Measurements from ENCODE around the gene ERP29. TPM values are rescaled to one million over a fixed set of nuclear protein-coding genes. Genes with fewer than 3 reads are reported as not detected.

ERP29 gene
- total and polyA plus RNA-seq, 2 of the 13 experiments (the other 11 are each of a cell fraction or from before 2014, with no cell fraction given) = 111 to 147 TPM

DNA sequence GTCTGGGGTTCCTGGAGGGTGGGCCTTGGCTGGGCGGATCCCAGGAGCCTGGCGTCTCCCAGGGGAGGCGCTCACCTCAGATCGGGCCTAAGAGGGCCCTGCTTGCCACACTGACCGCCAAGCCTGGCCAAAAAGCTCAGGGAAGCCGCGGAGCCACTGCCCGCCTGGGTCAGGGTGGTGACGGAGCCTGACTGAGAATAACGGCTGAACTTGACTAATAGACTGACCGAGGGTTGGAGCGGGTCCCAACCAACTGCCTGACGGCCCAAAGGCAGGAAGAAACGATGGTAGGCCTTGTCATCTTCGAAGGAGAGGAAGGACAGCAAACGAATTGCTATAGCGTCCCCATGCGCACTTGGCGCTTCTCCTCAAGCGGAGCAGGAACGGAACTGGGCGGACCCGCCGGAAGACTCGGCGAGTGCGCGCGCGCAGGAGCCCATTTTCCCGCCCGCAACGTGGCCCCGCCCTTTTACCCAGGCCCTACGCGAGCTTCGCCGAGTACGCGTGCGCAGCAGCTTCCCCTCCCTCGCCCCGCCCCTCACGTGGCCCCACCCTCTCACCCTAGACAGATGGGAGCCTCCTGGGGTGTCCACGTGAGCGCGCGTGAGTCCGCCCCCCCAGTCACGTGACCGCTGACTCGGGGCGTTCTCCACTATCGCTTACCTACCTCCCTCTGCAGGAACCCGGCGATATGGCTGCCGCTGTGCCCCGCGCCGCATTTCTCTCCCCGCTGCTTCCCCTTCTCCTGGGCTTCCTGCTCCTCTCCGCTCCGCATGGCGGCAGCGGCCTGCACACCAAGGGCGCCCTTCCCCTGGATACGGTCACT lies at the start of gene ERP29, which contains the start of gene TMEM116 (continued):
- TF ChIP-seq, protein P1, sequence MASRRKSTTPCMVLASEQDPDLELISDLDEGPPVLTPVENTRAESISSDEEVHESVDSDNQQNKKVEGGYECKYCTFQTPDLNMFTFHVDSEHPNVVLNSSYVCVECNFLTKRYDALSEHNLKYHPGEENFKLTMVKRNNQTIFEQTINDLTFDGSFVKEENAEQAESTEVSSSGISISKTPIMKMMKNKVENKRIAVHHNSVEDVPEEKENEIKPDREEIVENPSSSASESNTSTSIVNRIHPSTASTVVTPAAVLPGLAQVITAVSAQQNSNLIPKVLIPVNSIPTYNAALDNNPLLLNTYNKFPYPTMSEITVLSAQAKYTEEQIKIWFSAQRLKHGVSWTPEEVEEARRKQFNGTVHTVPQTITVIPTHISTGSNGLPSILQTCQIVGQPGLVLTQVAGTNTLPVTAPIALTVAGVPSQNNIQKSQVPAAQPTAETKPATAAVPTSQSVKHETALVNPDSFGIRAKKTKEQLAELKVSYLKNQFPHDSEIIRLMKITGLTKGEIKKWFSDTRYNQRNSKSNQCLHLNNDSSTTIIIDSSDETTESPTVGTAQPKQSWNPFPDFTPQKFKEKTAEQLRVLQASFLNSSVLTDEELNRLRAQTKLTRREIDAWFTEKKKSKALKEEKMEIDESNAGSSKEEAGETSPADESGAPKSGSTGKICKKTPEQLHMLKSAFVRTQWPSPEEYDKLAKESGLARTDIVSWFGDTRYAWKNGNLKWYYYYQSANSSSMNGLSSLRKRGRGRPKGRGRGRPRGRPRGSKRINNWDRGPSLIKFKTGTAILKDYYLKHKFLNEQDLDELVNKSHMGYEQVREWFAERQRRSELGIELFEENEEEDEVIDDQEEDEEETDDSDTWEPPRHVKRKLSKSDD (CRISPR knock-in tag; IDR thresholded peaks at IDR 0.05; ENCODE audit: low read depth) = no peak
- TF ChIP-seq GTF3A (CRISPR knock-in tag; conservative IDR thresholded peaks at IDR 0.05) = 0 out of 2 replicates have a peak, but pooled peaks have one; percentile 40
- no peak for TF ChIP-seq KDM6A (CRISPR knock-in tag; IDR thresholded peaks at IDR 0.05; ENCODE audit: low read depth)
- no peak for TF ChIP-seq TSC22D2 (CRISPR knock-in tag; IDR thresholded peaks at IDR 0.05; ENCODE audit: borderline replicate concordance)
- no peak; the same call in 1 of the 2 replicates for TF ChIP-seq MEF2D (CRISPR knock-in tag; IDR thresholded peaks at IDR 0.05)
- TF ChIP-seq MED1 (CRISPR knock-in tag; IDR thresholded peaks at IDR 0.05) = peak; percentile 38; the same call in 1 of the 2 replicates
- no peak for TF ChIP-seq CHD4 (IDR thresholded peaks at IDR 0.05; ENCODE audit: borderline replicate concordance, low read length)
- TF ChIP-seq ZNF891 (CRISPR knock-in tag; IDR thresholded peaks at IDR 0.05) = peak; percentile 85
- peak; percentile 72 for TF ChIP-seq ATF7-NPFF (CRISPR knock-in tag; IDR thresholded peaks at IDR 0.05; ENCODE audit: low read depth)
- no peak for TF ChIP-seq NFE2L2 (IDR thresholded peaks at IDR 0.05; ENCODE audit: low read length)
- no peak for TF ChIP-seq U2AF1 (optimal IDR thresholded peaks at IDR 0.05; ENCODE audit: low read depth, low read length)
- TF ChIP-seq ZNF747 (CRISPR knock-in tag; IDR thresholded peaks at IDR 0.05; ENCODE audit: borderline replicate concordance) = no peak; the same call in 1 of the 2 replicates
- peak; percentile 73; the same call in 1 of the 2 replicates for TF ChIP-seq UBTF (CRISPR knock-in tag; IDR thresholded peaks at IDR 0.05)
- no peak for TF ChIP-seq SP1 (IDR thresholded peaks at IDR 0.05)
- TF ChIP-seq SP1 (CRISPR knock-in tag; IDR thresholded peaks at IDR 0.05) = no peak; the same call in none of the 2 replicates
- no peak for TF ChIP-seq ZNF770 (CRISPR knock-in tag; IDR thresholded peaks at IDR 0.05)
- TF ChIP-seq FOXA1 (IDR thresholded peaks at IDR 0.05) = no peak
- TF ChIP-seq FOXA1 (CRISPR knock-in tag; IDR thresholded peaks at IDR 0.05) = no peak
- TF ChIP-seq AHR (CRISPR knock-in tag; IDR thresholded peaks at IDR 0.05) = 0 out of 2 replicates have a peak, but pooled peaks have one; percentile 21
